PC-3 (cell line): ENCODE results near the gene RRM1. TPM values are rescaled to one million over a fixed set of nuclear protein-coding genes. Genes with fewer than 3 reads are reported as not detected.

Experiments used
- ATAC-seq: fragments of 200-7000 bp; cut with Tn5 transposase; 2 replicates; pipeline ENCODE4 v1.9.1; 2020; ENCODE audit warnings: mild to moderate bottlenecking, moderate library complexity
- BruUV-seq: library from RNA; stranded (reverse); fragments of 400-500 nt; replicated peaks from 2 replicates; lab custom pipeline; 2021; lab: Mats Ljungman, UMichigan
- CTCF ChIA-PET: fragments of 300-600 bp; sonication (Branson Sonifier 250); formaldehyde crosslinking; loops from one replicate; lab custom pipeline; 2022; ENCODE audit warnings: antibody characterized with exemption; lab: Charles Lee
- POLR2A ChIA-PET: fragments of 300-600 bp; sonication (Branson Sonifier 250); formaldehyde crosslinking; loops from one replicate; lab custom pipeline; 2022; ENCODE audit warnings: antibody characterized with exemption; ENCODE audit not compliant: unreplicated experiment; lab: Charles Lee
- DNase-seq: peaks from one replicate; pipeline ENCODE4 v3.0.0-alpha.2; 2015
- H2AFZ ChIP-seq: fragments of 300-600 bp; sonication (generic); 2 replicates; pipeline ENCODE4 v1.6.0; 2016; ENCODE audit warnings: antibody characterized with exemption, low read length
- H3F3A ChIP-seq: fragments of 300-600 bp; sonication (generic); one replicate; pipeline ENCODE4 v1.6.0; 2017; ENCODE audit warnings: antibody characterized with exemption, low read length, control low read depth, mild to moderate bottlenecking; ENCODE audit not compliant: unreplicated experiment
- H3K27ac ChIP-seq: fragments of 300-600 bp; sonication (generic); 2 replicates; pipeline ENCODE4 v1.5.1; 2016; ENCODE audit warnings: mild to moderate bottlenecking, low read length
- H3K27me3 ChIP-seq: fragments of 300-600 bp; sonication (generic); 2 replicates; pipeline ENCODE4 v1.6.1; 2016; ENCODE audit warnings: low read length, mixed read lengths
- H3K36me3 ChIP-seq: fragments of 300-600 bp; sonication (generic); 2 replicates; pipeline ENCODE4 v1.6.1; 2016; ENCODE audit warnings: low read depth, mixed run types, low read length, mixed read lengths
- H3K4me1 ChIP-seq: fragments of 300-600 bp; sonication (generic); 2 replicates; pipeline ENCODE4 v1.5.1; 2016; ENCODE audit warnings: low read length; ENCODE audit not compliant: insufficient read depth
- H3K4me2 ChIP-seq: fragments of 300-600 bp; sonication (generic); 2 replicates; pipeline ENCODE4 v1.6.0; 2016; ENCODE audit warnings: low read length
- H3K4me3 ChIP-seq: fragments of 300-600 bp; sonication (generic); 2 replicates; pipeline ENCODE4 v1.5.1; 2016; ENCODE audit warnings: mild to moderate bottlenecking, low read length, mixed read lengths
- H3K79me2 ChIP-seq: fragments of 300-600 bp; sonication (generic); 2 replicates; pipeline ENCODE4 v1.6.1; 2017; ENCODE audit warnings: low read length, mixed read lengths
- H3K9ac ChIP-seq: fragments of 300-600 bp; sonication (generic); 2 replicates; pipeline ENCODE4 v1.6.0; 2016; ENCODE audit warnings: mild to moderate bottlenecking, low read length
- H3K9me2 ChIP-seq: fragments of 300-600 bp; sonication (generic); replicated peaks from 2 replicates; pipeline ENCODE4 v1.6.1; 2016; ENCODE audit warnings: mixed run types, low read length, mixed read lengths
- H3K9me3 ChIP-seq: fragments of 300-600 bp; sonication (generic); 2 replicates; pipeline ENCODE4 v1.6.1; 2016; ENCODE audit warnings: low read length, mixed read lengths
- H4K20me1 ChIP-seq: fragments of 300-600 bp; sonication (generic); 2 replicates; pipeline ENCODE4 v1.6.1; 2016; ENCODE audit warnings: low read length, mixed read lengths
- EZH2 ChIP-seq: fragments of 300-600 bp; sonication (generic); IDR thresholded peaks from one replicate; pipeline ENCODE4 v1.6.1; 2017; ENCODE audit warnings: antibody characterized with exemption, mild to moderate bottlenecking, low read length; ENCODE audit not compliant: unreplicated experiment
- EZH2phosphoT487 ChIP-seq: fragments of 300-600 bp; sonication (generic); IDR thresholded peaks from 2 replicates; pipeline ENCODE4 v1.6.1; 2018; ENCODE audit warnings: mild to moderate bottlenecking, antibody characterized with exemption, low read length, borderline replicate concordance
- intact Hi-C: fragments of 100-400 bp; cut with micrococcal nuclease; formaldehyde crosslinking; loops from 2 replicates; pipeline ENCODE4 v1.9.0; 2023
- total RNA-seq: library from RNA; depleted of rRNA; stranded (reverse); fragments of >200 nt; gene quantifications from 2 replicates; pipeline ENCODE4 v1.2.3, GENCODE V29; 2014
- TF ChIP-seq, protein P1 (sequence below): fragments of 300-600 bp; sonication (generic); conservative IDR thresholded peaks from 2 replicates; pipeline ENCODE4 v1.5.1; 2017; ENCODE audit warnings: antibody characterized with exemption, low read depth, mild to moderate bottlenecking, low read length

Gene RRM1
- total RNA-seq, 1 experiment from 2014 or later = 106 TPM

DNA sequence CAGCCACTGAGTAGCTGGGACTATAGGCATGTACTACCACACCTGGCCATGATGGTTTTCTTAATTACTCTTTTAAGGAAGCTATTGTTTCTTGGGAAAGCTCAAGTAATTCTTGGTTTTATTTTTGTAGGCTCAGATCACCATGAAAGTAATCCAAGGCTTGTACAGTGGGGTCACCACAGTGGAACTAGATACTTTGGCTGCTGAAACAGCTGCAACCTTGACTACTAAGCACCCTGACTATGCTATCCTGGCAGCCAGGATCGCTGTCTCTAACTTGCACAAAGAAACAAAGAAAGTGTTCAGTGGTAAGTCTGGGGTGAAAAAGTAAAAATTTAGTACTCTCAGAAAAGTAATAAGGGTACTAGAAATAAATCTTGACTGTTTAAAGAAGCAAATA, 11.3 kb downstream of the RRM1 start:
- no TSS peak for BruUV-seq
- CTCF ChIA-PET = no interaction called here
- H3K79me2 ChIP-seq = peaks cover 10% of the 10 kb centered on the region
- H4K20me1 ChIP-seq = no peaks in the 10 kb centered on the region
- H3K4me3 ChIP-seq = no peak overlapping the region
- POLR2A ChIA-PET = no interaction called here
- TF ChIP-seq EZH2 = no peak
- TF ChIP-seq, protein P1, sequence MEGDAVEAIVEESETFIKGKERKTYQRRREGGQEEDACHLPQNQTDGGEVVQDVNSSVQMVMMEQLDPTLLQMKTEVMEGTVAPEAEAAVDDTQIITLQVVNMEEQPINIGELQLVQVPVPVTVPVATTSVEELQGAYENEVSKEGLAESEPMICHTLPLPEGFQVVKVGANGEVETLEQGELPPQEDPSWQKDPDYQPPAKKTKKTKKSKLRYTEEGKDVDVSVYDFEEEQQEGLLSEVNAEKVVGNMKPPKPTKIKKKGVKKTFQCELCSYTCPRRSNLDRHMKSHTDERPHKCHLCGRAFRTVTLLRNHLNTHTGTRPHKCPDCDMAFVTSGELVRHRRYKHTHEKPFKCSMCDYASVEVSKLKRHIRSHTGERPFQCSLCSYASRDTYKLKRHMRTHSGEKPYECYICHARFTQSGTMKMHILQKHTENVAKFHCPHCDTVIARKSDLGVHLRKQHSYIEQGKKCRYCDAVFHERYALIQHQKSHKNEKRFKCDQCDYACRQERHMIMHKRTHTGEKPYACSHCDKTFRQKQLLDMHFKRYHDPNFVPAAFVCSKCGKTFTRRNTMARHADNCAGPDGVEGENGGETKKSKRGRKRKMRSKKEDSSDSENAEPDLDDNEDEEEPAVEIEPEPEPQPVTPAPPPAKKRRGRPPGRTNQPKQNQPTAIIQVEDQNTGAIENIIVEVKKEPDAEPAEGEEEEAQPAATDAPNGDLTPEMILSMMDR = no peak
- TF ChIP-seq EZH2phosphoT487 = no peak
- H3K9me3 ChIP-seq = no peaks in the 10 kb centered on the region
- intact Hi-C loops = no loop called here
- DNase-seq (no peak), ATAC-seq (no peak)
- peaks cover 45% of the 10 kb centered on the region for H3K36me3 ChIP-seq
- H3K27ac ChIP-seq = no peak overlapping the region
- no peaks in the 10 kb centered on the region for H3K27me3 ChIP-seq
- H3F3A ChIP-seq = no peaks in the 10 kb centered on the region
- no peaks in the 10 kb centered on the region for H3K9me2 ChIP-seq
- H3K4me1 ChIP-seq = no peaks in the 10 kb centered on the region
- H2AFZ ChIP-seq = no peak overlapping the region
- H3K9ac ChIP-seq = no peak overlapping the region
- H3K4me2 ChIP-seq = no peak overlapping the region

DNA sequence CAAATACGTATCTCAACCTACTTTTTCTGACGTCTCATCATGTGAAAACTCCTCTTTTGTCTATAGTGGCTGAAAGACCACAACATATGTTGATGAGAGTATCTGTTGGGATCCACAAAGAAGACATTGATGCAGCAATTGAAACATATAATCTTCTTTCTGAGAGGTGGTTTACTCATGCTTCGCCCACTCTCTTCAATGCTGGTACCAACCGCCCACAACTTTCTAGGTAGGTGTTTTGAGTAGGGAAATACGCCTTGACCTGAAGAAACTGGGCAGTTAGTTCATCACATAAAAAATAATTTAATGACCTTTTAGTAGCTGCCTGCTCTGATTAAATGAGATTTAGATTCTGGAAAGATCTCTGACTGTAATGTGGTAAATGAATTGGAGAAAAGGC, 17.2 kb downstream of the RRM1 start:
- TF ChIP-seq EZH2 (no peak), EZH2phosphoT487 (no peak)
- TF ChIP-seq, protein P1 = no peak
- no peaks in the 10 kb centered on the region for H4K20me1 ChIP-seq
- H3K9ac ChIP-seq = no peak overlapping the region
- H3K27me3 ChIP-seq = no peaks in the 10 kb centered on the region
- POLR2A ChIA-PET = no interaction called here
- intact Hi-C loops = no loop called here
- H3K9me3 ChIP-seq = no peaks in the 10 kb centered on the region
- H2AFZ ChIP-seq = no peak overlapping the region
- H3K4me1 ChIP-seq = no peaks in the 10 kb centered on the region
- peaks cover 35% of the 10 kb centered on the region for H3K36me3 ChIP-seq
- H3F3A ChIP-seq = no peaks in the 10 kb centered on the region
- no peak overlapping the region for H3K4me2 ChIP-seq
- H3K27ac ChIP-seq = no peak overlapping the region
- H3K79me2 ChIP-seq = no peaks in the 10 kb centered on the region
- DNase-seq (no peak), ATAC-seq (no peak)
- CTCF ChIA-PET = no interaction called here
- no TSS peak for BruUV-seq
- H3K9me2 ChIP-seq = no peaks in the 10 kb centered on the region
- H3K4me3 ChIP-seq = no peak overlapping the region

DNA sequence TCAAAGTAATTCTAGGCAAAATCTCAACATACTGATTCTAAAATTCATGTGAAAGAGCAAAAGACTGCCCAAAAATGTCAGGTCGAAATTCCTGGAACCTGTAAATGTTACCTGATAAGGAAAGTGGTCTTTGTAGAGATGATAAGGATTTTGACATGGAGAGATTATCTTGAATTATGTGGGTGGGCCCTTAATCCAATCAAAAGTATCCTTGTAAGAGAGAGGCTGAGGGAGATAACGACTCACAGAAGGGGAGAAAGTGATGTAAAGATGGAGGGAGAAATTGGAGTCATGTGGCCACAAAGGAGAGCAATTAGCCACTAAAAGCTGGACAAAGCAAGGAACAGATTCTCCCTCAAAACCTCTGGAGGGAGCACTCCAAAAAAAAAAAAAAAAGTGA, 20.5 kb downstream of the RRM1 start:
- TF ChIP-seq EZH2 (no peak), EZH2phosphoT487 (no peak)
- TF ChIP-seq, protein P1 = no peak
- Histone ChIP-seq H3F3A (no peaks in the 10 kb centered on the region), H3K79me2 (no peaks in the 10 kb centered on the region), H3K27ac (no peak overlapping the region), H3K27me3 (no peaks in the 10 kb centered on the region), H3K4me3 (no peak overlapping the region), H3K4me1 (no peaks in the 10 kb centered on the region), H4K20me1 (no peaks in the 10 kb centered on the region), H3K9ac (no peak overlapping the region), H3K9me2 (no peaks in the 10 kb centered on the region), H3K4me2 (no peak overlapping the region), H3K36me3 (peaks cover 31% of the 10 kb centered on the region), H3K9me3 (no peaks in the 10 kb centered on the region), H2AFZ (no peak overlapping the region)
- no peak for DNase-seq
- ATAC-seq = no peak
- ChIA-PET POLR2A (no interaction called here), CTCF (no interaction called here)
- BruUV-seq = no TSS peak
- intact Hi-C loops = no loop called here
